OCI-LY1 (cell line): ENCODE data around the gene LAMC1.

Experiments
- H2AFZ ChIP-seq: fragments of 200-600 bp; sonication (generic), shearing (Covaris generic); 2 replicates; pipeline ENCODE4 v1.6.0; 2014; ENCODE audit warnings: antibody characterized with exemption, mild to moderate bottlenecking, low read length
- H3F3A ChIP-seq: fragments of 200-600 bp; sonication (generic), shearing (Covaris generic); 2 replicates; pipeline ENCODE4 v1.6.0; 2014; ENCODE audit warnings: mild to moderate bottlenecking, antibody characterized with exemption, low read length, moderate library complexity; ENCODE audit not compliant: insufficient read depth
- H3K27ac ChIP-seq: fragments of 200-600 bp; sonication (generic); 2 replicates; pipeline ENCODE4 v1.5.1; 2014; ENCODE audit warnings: low read length, mixed run types, mild to moderate bottlenecking, low read depth; ENCODE audit not compliant: poor library complexity, severe bottlenecking
- H3K27me3 ChIP-seq: fragments of 200-600 bp; sonication (generic); 2 replicates; pipeline ENCODE4 v1.6.0; 2014; ENCODE audit warnings: antibody characterized with exemption, mild to moderate bottlenecking, low read length, moderate library complexity; ENCODE audit not compliant: insufficient read depth
- H3K36me3 ChIP-seq: fragments of 200-600 bp; sonication (generic); 2 replicates; pipeline ENCODE4 v1.6.1; 2014; ENCODE audit warnings: mild to moderate bottlenecking, antibody characterized with exemption, low read length, moderate library complexity, mixed read lengths; ENCODE audit not compliant: insufficient read depth
- H3K4me1 ChIP-seq: fragments of 200-600 bp; sonication (generic); 2 replicates; pipeline ENCODE4 v1.5.1; 2014; ENCODE audit warnings: mild to moderate bottlenecking, low read length, moderate library complexity; ENCODE audit not compliant: insufficient read depth, severe bottlenecking
- H3K4me2 ChIP-seq: fragments of 200-600 bp; sonication (generic), shearing (Covaris generic); 2 replicates; pipeline ENCODE4 v1.6.1; 2014; ENCODE audit warnings: low read length
- H3K4me3 ChIP-seq: fragments of 200-600 bp; sonication (generic); 2 replicates; pipeline ENCODE4 v1.5.1; 2014; ENCODE audit warnings: low read length, low read depth, mild to moderate bottlenecking, mixed read lengths; ENCODE audit not compliant: poor library complexity, severe bottlenecking
- H3K79me2 ChIP-seq: fragments of 200-600 bp; shearing (Covaris generic); 2 replicates; pipeline ENCODE4 v1.6.1; 2016; ENCODE audit warnings: mixed run types, low read length, mixed read lengths; ENCODE audit not compliant: insufficient read depth
- H3K9ac ChIP-seq: fragments of 200-600 bp; sonication (generic), shearing (Covaris generic); 2 replicates; pipeline ENCODE4 v1.6.1; 2014; ENCODE audit warnings: mild to moderate bottlenecking, low read length, mixed read lengths
- H3K9me2 ChIP-seq: fragments of 200-600 bp; sonication (generic), shearing (Covaris generic); 2 replicates; pipeline ENCODE4 v1.6.1; 2014; ENCODE audit warnings: low read depth, mild to moderate bottlenecking, low read length, mixed read lengths
- H3K9me3 ChIP-seq: fragments of 200-600 bp; shearing (Covaris generic); 2 replicates; pipeline ENCODE4 v1.6.1; 2014; ENCODE audit warnings: low read length, mixed read lengths
- H4K20me1 ChIP-seq: fragments of 200-600 bp; sonication (generic), shearing (Covaris generic); 2 replicates; pipeline ENCODE4 v1.6.0; 2016; ENCODE audit warnings: mild to moderate bottlenecking, low read length; ENCODE audit not compliant: insufficient read depth
- CTCF ChIP-seq: fragments of 200-600 bp; sonication (generic), shearing (Covaris generic); IDR thresholded peaks from 2 replicates; pipeline ENCODE4 v1.5.1; 2017; ENCODE audit warnings: mild to moderate bottlenecking, antibody characterized with exemption, low read length, moderate library complexity, mixed read lengths
- EZH2 ChIP-seq: fragments of 200-600 bp; sonication (generic), shearing (Covaris generic); IDR thresholded peaks from 2 replicates; pipeline ENCODE4 v1.8.0; 2017; ENCODE audit warnings: borderline replicate concordance, mixed run types, mild to moderate bottlenecking, antibody characterized with exemption, low read length, moderate library complexity, mixed read lengths

Gene LAMC1

GRCh38 chr1:183173828-183174227 lies 150.6 kb downstream of the LAMC1 start:
- Histone ChIP-seq H3F3A (no peaks in the 10 kb centered on the region), H3K4me3 (no peak overlapping the region), H2AFZ (no peak overlapping the region), H3K9ac (no peak overlapping the region), H4K20me1 (no peaks in the 10 kb centered on the region), H3K27ac (no peak overlapping the region), H3K4me1 (no peaks in the 10 kb centered on the region), H3K9me3 (no peaks in the 10 kb centered on the region), H3K27me3 (0 out of 2 replicates have a peak, but pooled peaks cover 5% of the 10 kb centered on the region), H3K9me2 (no peaks in the 10 kb centered on the region), H3K36me3 (no peaks in the 10 kb centered on the region), H3K4me2 (no peak overlapping the region), H3K79me2 (no peaks in the 10 kb centered on the region)
- no peak for TF ChIP-seq CTCF

- Histone ChIP-seq H2AFZ (no peak overlapping the region), H3F3A (no peaks in the 10 kb centered on the region), H3K79me2 (no peaks in the 10 kb centered on the region), H3K4me1 (peaks cover 5% of the 10 kb centered on the region), H3K9ac (no peak overlapping the region), H3K4me3 (no peak overlapping the region), H3K27me3 (0 out of 2 replicates have a peak, but pooled peaks cover 5% of the 10 kb centered on the region), H3K9me3 (no peaks in the 10 kb centered on the region), H3K27ac (no peak overlapping the region), H4K20me1 (no peaks in the 10 kb centered on the region), H3K9me2 (no peaks in the 10 kb centered on the region), H3K36me3 (no peaks in the 10 kb centered on the region), H3K4me2 (no peak overlapping the region)
- no peak for TF ChIP-seq CTCF
- no peak for TF ChIP-seq EZH2
Measured at GRCh38 chr1:183175631-183176030, 152.4 kb downstream of the LAMC1 start.

GRCh38 chr1:183178545-183178944 lies 155.3 kb downstream of the LAMC1 start:
- Histone ChIP-seq H3K27ac (no peak overlapping the region), H3K9ac (no peak overlapping the region), H3K79me2 (no peaks in the 10 kb centered on the region), H4K20me1 (no peaks in the 10 kb centered on the region), H3K36me3 (no peaks in the 10 kb centered on the region), H3K9me3 (no peaks in the 10 kb centered on the region), H3F3A (no peaks in the 10 kb centered on the region), H3K9me2 (no peaks in the 10 kb centered on the region), H3K4me1 (peaks cover 7% of the 10 kb centered on the region), H3K4me2 (no peak overlapping the region), H2AFZ (no peak overlapping the region), H3K4me3 (no peak overlapping the region), H3K27me3 (0 out of 2 replicates have a peak, but pooled peaks cover 5% of the 10 kb centered on the region)
- no peak for TF ChIP-seq EZH2
- TF ChIP-seq CTCF: no peak
